GM13977 (cell line): ENCODE data around the gene TRAPPC3L.

ENCODE experiments used
- DNase-seq: peaks from one replicate; pipeline ENCODE4 v3.0.0; 2012; ENCODE audit warnings: low spot score
- in situ Hi-C: fragments of 300-500 bp; cut with MboI; formaldehyde crosslinking; loops from one replicate; pipeline ENCODE4 v1.12.0; 2022; ENCODE audit warnings: low sequenced_read_pairs, low pct_unique_long_range_greater_than_20kb, mixed read lengths, inconsistent platforms; ENCODE audit not compliant: unreplicated experiment
- TF ChIP-seq, protein P1 (sequence below): IDR thresholded peaks from 2 replicates; pipeline ENCODE4 v1.5.1; 2012; ENCODE audit warnings: mild to moderate bottlenecking, control low read depth; ENCODE audit not compliant: insufficient read depth; ENCODE audit errors: extremely low read depth, missing control alignments

TRAPPC3L gene

DNA sequence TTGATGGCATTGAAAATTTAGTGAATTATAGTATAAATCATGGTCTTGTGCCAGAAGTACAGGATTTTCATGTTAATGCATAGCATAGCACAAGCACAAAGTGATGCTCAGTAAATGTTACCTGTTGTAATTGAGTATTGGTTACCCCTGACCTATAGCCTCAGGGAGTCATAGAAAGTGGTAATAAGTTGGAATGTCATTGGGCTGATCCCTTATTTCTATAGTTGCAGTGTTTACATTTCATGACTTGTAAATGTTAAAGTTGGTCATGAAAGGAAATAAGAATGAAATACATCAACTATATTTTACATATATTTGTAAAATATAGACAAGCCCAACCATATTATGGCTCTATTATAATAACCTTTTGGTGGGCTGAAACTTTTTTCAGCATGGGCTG lies 32.9 kb upstream of the TRAPPC3L start:
- DNase-seq, result no peak
- TF ChIP-seq, protein P1, sequence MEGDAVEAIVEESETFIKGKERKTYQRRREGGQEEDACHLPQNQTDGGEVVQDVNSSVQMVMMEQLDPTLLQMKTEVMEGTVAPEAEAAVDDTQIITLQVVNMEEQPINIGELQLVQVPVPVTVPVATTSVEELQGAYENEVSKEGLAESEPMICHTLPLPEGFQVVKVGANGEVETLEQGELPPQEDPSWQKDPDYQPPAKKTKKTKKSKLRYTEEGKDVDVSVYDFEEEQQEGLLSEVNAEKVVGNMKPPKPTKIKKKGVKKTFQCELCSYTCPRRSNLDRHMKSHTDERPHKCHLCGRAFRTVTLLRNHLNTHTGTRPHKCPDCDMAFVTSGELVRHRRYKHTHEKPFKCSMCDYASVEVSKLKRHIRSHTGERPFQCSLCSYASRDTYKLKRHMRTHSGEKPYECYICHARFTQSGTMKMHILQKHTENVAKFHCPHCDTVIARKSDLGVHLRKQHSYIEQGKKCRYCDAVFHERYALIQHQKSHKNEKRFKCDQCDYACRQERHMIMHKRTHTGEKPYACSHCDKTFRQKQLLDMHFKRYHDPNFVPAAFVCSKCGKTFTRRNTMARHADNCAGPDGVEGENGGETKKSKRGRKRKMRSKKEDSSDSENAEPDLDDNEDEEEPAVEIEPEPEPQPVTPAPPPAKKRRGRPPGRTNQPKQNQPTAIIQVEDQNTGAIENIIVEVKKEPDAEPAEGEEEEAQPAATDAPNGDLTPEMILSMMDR, result no peak
- in situ Hi-C loops, result no loop called here

- DNase-seq, result no peak
- TF ChIP-seq, protein P1, result no peak
- in situ Hi-C loops, result no loop called here
Observed at GRCh38 chr6:116577486-116577885, 32.0 kb upstream of the TRAPPC3L start.

- DNase-seq, result no peak
- TF ChIP-seq, protein P1, result no peak
- in situ Hi-C loops, result no loop called here
Observed at GRCh38 chr6:116575227-116575626, 29.7 kb upstream of the TRAPPC3L start.

GRCh38 chr6:116572162-116572561 lies 26.7 kb upstream of the TRAPPC3L start:
- peak; percentile 38 for DNase-seq
- in situ Hi-C loops, result no loop called here
- TF ChIP-seq, protein P1, result no peak

- in situ Hi-C loops, result no loop called here
- DNase-seq, result no peak
- TF ChIP-seq, protein P1, result no peak
Observed at GRCh38 chr6:116571683-116572000, 26.2 kb upstream of the TRAPPC3L start.

DNA sequence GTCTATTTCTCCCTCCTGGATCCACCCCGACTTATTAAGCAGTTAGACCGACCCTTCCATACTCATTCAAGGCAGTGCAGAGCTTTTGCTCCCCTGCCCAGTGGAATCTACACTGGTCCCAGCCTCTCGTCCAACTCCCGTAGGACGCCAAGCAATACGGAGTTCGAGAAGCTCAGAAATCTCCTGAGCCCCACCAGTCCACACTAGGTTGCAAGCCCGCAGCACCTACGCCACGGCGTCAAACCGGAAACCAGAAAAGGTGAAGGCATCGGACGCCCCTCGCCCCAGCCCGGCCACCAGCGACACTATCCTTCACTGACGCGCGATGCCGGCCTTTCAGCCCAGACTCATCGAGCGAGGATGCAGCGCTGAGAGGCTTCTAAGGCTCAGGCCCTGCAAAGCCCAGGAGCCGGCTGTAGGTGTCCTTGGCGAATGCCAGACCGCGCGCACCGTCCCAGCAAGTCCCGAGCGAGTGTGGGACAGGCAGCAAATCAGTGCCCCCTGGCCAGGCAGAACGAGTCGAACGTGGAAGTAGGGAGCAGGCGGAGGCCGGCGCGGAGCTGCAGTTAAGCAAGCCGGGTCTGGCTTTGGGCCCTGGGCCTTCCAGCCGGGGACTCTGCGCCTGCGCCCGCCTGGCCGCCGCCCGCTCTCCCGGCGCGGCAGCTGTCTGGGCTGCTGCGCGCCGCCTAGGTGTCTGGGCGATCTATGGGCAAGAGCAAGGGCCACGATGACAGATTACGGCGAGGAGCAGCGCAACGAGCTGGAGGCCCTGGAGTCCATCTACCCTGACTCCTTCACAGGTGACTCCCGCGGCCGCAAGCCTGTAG lies 25.6 kb upstream of the TRAPPC3L start, which contains the start of gene RWDD1:
Gene RWDD1 (plus strand): TSS at position 649 of the 827 bp plus-strand sequence. CDS start 79 bp downstream, at position 728.
- TF ChIP-seq, protein P1, result peak; percentile 9
- in situ Hi-C loops, result no loop called here
- peak; percentile 96 for DNase-seq
